Kidney capillary endothelial cell (primary cell): ENCODE results near the gene TOX2.

ENCODE experiments used
- DNase-seq: peaks from one replicate; pipeline ENCODE4 v3.0.0-alpha.2; 2018; ENCODE audit warnings: low spot score

The TOX2 gene

DNA sequence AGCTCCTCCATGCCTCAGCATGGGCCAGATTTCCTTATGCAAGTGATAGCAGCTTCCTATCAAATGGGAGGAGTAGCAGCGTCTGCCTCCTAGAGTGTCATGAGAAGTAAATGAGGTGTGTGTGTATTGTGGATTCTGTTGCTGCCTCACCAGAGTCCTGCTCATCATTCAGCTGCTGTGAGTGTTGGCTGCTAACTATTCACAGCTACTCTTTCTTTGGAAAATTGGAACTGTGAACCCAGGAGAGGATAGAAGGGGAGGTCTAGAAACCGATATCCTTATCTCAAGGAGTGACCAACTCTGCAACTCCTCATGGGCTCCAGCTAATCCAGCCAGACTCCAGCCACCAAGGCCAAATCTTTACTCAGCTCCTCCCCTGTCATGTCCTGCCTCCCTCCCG, 63.3 kb downstream of the TOX2 start:
- no peak for DNase-seq

DNA sequence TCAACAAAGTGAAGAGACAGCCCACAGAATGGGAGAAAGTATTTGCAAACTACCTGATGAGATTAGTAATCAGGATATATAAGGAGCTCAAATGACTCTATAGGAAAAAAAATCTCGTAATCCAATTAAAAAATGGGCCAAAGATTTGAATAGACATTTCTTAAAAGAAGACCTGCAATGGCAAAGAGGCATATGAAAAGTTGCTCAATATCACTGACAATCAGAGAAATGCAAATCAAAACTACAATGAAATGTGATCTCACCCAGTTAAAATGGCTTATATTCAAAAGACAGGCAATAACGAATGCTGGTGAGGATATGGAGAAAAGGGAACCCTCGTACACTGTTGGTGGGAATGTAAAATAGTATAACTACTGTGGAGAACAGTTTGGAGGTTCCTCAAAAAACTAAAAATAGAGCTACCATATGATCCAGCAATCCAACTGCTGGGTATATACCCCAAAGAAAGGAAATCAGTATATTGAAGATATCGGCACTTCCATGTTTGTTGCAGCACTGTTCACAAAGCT, 65.0 kb downstream of the TOX2 start:
- DNase-seq: no peak

DNA sequence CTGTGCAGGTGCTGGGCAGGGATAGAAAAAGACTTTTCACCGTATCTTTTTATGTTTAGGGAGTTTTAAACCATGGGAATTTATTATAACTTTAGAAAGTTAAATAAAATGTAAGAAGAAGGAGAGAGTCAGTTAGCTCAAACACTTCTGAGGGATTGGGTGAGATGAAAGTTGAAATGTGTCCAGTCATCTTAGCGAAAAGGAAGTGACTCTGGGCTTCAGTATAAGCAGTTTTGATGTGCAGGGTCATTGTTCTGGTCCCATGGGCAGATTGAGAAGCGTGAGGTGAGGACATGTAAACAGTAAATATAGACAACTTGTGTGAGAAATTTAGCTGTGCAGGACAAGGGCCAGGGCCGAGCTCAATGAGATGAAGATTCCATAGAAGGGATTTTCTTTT, 66.9 kb downstream of the TOX2 start:
- DNase-seq: no peak

DNA sequence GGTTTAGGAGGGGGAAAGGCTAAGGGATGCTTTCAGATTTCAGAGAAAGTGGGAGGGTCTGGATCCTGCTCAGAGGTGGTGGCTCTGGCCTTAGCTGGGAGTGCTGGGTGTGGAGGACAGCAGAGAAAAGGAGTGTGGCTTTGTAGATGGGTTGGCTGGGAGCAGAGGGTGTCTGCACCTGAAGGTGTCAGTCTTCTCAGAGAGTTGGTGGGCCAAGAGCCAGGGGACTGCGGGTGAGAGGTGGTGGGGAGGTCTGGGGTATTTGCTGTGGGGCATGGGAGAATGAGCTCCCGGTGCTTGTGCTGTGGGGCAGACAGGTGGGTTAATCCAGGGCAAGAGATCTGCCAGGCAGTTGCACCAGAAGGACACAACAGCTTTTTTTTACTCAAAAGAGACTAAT, 67.4 kb downstream of the TOX2 start:
- no peak for DNase-seq

DNA sequence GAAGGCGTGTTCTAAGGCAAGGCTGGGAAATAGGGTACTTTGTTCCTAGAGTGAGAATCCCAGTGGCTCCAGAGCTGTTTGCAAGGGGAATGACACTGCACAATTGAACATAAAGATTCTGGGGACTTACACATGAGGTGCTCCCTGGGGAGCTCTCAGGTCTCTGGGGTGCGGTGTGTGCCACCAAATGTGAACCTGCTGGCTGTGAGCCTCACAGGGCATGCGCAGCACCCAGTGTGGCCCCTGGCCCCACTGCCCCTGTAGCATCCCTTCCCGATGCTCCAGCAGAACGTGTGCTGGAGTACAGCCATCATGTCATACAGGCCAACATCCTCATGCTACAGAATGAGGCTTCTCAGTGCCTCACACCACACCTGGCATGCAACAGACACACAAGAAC, 68.2 kb downstream of the TOX2 start:
- DNase-seq: no peak

DNA sequence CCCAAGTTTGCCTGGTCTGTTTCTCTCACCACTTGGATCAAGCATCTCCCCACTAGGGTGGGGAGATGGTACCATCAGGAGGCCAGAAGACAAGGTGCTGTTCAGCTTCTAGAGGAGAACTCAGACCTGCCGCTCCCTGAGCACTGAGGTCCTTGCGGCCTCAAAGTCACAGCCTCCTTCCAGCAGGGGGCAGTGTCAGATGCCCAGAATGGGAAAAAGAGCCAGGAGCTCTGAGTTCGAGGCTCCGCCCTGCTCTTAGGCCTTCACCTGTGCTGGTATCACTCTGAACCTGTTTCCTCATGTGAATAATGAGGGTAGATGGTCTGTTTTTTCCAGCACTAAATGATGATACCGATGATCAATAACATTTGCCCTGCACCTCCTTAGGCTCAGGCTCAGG, 68.7 kb downstream of the TOX2 start:
- DNase-seq: no peak

DNA sequence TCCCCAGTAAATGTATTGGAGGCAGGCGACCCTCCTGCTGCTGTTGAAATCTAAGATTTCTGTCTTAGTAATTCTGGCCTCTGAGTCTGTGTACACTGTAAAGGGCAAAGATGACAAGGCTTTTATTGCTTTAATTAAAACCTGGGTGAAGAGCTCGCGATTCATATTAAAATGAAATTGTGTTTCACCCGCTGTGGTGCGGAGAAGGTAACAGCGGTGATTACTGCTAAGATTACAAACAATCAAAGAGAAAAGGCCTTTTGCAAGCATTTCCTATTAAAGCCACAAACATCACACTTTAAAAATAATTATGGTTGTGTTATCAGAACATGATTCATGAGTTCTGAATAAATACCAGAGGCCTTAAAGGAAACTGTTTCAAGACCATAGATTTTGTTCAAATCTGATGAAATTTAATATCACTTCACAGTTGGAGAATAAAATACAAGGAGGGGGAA, 69.3 kb downstream of the TOX2 start:
- DNase-seq: no peak

DNA sequence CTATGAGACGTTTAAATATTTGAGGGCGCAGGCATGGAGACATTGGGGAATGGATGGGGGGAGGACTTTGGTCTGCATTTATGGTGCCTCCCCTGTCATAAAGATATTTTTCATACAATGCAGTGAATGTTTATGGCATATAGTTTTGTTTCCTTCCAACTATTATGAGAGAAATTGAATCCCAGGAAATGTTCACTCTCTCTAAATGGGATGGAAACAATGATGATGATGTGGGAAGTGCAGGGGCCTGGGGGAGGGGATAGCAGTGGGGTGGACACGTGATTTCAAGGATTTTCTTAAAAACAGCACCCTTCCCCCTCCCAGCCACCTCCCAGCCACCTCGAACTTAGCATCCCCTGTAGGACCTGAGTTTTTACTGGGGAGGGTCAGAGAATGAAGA, 69.9 kb downstream of the TOX2 start:
- no peak for DNase-seq

DNA sequence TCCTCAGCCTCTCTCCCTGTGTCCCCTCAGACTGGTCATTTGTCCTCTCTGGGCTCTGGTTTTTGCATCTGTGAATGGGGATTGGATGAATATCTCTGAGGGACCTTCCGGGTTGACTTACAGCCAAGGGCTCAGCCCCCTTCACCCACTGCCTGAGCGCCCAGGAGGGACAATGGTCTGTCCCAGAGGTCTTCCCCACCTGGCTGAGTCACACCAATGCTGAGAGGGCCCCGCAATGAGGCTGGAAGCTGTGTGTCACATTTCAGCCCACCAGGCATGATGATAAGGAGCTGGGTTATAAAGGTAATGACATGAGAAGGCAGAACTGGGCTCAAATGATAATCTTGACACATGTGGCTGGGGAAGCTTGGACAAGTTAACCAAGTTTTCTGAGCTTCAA, 70.5 kb downstream of the TOX2 start:
- DNase-seq: no peak

DNA sequence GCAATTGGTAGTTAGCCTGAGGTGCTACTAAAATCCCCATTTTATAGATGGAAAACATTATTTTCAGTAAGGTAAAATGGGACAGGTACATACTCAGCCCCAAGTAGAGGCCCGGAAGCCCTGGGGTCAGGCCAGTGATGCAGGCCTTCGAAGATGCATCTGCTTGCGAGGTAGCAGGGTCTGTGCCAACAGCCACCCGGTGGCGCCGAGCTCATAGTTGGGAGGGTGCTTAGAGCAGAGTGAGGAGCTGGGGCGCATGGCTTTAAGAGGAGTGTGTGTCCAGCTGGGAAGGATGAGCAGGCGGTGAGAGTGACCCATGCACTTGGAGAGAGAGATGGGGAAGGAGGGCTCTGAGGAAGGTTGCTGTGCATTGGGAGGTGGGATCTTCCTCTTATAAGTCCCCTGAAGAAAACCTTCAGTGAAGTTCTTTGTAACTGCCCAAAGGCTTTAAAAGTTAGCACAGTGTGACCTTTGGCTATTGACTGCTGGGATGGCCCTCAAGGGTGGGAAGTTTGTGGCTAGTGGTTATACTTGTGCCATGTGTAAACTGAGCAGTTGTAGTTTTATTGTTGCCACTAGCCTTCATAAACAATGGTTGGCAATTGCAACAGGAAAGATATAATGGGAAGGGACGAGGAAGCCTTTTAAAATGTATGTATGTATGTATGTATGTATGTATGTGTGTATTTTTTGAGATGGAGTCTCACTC, 71.1 kb downstream of the TOX2 start:
- no peak for DNase-seq

DNA sequence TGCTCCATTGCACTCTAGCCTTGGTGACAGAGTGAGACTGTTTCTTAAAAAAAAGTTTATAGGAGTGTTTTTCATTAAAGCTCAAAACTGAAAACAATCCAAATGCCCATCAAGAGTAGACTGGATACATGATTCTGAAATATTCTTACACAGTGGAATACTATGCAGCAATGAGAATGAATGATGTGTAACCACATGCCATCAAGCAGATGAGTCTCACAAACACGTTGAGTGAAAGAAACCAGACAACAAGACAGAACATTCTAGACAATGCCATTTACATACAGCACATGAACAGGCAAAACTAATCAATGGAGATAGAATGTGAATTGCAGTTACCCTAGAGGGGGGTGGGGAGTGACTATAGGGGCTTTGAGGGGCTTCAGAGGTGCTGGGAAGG, 72.4 kb downstream of the TOX2 start:
- no peak for DNase-seq

DNA sequence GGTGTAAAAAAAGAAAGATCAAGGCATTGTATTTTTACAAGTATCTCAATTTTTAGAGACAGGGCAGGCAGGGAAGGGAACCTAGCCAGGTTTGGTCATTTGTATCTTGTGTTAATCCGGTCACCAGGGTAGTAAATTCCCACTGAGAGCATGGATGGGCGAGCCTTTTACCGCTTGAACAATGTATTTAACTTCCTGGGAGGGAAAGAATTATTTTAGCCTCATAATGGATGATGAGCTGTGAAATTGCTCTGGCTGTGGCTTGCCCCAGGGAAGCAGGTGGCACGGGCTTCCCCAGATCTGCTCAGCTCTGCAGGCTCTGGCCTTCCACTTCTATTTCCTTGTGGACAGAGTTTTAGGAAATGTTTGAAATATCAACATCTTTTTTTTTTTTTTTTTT, 72.9 kb downstream of the TOX2 start:
- no peak for DNase-seq

DNA sequence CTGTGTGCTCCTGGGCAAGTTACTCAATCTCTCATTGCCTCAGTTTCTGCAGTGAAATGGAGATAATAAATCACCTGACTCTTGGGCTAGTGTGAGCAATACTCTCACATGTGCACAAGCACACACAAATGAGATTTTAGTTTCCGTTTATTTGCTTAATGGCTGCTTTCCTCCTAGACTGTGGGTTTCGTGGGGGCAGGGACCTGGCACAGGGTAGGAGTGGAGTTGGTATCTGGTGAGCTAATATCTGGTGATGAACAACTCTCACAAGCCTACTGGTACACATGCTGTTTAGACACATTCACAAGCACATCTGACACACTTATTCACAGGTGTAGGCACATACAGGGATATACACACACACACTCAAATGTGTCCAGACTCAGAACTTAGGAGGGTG, 73.8 kb downstream of the TOX2 start:
- no peak for DNase-seq

DNA sequence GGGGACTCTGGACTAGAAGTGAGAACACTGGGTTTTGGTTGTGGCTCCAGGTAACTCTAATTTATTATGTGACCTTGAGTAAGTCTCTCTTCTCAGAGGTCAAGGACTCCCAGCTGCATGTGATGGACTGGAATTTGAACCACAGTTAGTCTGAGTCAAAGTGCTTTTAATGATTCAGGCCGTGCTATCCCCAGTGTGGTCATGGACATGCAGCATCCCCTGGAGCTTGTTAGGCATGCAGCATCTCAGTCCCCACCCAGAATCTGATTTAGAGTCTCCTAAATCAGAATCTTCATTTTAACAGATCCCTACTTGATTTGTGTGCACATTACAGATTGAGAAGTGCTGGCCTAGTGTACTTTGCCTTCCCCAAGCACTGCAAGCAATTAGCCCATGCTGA, 74.2 kb downstream of the TOX2 start:
- no peak for DNase-seq

DNA sequence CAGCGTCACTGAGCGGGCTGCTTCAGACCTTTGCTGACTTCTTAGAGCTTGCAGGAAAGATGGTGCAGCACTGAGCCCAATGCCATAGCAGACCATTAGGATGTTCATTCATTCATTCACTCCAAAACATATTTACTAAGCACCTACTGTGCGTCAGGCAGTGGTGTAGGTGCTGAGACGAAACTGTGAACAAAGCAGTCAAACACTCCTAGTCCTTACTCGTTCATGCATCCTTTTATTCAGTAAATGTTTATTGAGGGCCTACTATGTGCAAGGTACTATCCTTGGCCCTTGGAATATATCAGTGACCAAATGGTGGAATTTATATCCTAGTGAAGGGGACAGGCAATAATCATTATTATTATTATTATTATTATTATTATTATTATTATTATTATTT, 76.6 kb downstream of the TOX2 start:
- no peak for DNase-seq

DNA sequence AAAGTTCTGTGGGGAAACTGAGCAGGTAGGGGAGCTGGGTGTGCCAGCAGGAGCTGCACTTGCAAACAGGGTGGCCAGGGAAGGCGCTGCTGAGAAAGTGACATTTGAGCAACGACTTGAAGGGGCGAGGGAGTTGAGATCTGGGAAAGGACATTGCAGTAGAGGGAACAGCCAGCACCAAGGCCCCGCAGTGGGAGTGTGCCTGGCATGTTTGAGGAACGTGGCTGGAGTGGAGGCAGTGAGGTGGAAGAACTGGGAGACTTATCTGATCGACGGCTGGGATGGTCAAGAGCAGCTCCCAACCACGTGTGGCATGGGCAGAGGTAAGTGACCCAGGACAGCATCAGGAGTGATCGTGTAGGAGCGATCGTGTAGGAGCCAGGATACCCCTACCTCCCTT, 77.3 kb downstream of the TOX2 start:
- no peak for DNase-seq

DNA sequence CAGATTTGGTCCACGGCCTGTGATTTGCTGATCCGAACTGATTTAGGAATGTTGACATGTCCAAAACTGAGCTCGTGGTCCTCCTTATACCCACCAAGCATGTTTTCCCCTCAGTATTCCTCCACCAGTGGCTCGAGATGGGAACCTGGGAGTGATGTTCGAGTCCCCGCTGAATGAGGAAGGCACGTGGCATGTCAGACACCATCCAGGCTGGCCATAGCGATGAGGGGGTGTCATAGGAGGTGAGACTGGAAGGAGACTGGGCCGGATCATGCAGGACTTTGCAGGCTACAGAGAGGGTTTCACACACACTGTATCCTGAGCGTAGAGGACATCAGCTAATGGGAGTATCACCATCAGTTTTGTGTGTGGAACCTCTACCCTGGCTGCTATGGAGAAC, 78.2 kb downstream of the TOX2 start:
- DNase-seq: no peak

DNA sequence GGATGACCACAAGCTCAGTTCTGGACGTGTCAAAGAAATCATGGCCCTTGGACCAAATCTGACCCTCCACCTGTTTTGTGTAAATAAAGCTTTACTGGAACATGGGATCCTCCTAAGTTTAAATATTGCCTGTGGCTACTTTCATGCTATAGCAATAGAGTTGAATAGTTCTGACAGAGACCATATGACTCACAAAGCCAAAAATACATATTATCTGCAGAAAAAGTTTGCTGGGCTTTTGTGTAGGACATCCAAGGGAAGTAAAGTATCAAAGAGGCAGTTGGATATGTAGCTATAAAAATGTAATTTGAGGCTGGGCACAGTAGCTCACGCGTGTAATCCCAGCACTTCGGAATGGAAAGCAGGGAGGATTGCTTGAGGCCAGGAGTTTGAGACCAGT, 78.9 kb downstream of the TOX2 start:
- no peak for DNase-seq

DNA sequence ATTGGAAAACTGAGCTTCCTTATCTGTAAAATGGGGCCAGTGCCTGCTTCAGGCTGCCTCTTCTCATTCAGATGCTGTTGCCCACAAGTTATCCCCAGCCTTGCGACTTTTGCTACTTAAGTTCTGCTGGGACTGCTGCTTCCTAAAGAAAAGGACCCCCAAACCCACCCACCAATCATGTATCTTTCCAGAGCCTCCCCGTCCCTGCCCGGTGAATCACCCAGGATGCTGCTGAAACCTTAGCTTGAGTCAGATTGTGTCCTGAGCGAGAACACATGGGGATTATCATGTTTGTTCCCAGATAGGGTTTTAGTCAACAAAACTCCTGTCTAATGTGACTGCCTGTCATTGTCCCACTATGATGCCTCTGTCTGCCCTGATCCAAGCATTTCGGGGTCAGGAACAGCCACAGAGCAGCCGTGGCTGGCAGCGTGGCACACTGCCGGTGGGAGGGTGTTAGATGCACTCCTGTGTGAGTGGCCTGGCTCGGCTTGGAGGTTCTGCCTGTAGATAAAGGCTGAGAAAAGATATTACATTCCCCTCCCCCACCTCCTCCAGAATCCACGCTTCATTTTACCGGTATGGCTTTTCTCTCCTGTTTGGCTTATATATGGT, 79.9 kb downstream of the TOX2 start:
- DNase-seq: no peak

DNA sequence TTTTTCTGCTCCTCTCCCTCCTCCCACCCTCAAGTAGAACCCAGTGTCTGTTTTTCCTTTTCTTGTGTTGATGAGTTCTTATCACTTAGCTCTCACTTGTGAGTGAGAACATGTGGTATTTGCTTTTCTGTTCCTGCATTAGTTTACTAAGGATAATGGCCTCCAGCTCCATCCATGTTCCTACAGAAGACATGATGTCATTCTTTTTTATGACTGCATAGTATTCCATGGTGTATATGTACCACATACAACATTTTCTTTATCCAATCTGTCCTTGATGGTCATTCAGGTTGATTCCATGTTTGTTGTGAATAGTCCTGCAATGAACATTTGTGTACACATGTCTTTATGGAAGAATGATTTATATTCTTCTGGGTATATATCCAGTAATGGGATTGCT, 81.0 kb downstream of the TOX2 start:
- no peak for DNase-seq

DNA sequence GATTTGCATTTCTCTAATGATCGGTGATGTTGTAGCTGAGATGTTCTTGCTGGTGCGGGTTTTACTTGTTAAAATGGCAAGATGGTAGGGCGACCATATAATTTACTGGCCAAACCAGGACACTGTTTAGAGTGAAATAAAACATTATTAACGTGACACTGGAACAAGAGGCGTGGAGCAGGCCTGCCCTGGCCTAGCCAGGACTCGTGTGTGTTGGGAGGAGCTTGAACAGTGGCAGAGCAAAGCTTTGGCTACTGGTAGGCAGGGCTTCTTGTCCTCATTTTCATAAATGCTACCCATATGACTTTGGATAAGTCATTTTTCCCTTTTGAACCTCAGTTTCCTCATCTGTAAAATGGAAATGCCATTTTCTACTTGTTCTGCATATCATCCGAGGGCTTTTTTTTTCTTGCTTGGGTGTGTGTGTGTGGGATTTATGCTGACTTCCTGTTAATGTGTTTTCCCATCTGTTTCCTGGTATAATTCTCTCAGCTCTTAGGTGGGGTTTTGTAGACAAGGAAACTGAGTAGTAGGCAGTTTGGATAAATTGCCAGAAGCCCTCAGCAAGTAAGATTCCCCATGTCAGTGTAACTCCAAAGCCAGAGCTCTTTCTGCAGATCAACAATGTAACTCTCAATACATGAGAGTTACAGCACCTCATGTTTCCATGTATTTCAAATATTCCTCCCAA, 81.7 kb downstream of the TOX2 start:
- no peak for DNase-seq

DNA sequence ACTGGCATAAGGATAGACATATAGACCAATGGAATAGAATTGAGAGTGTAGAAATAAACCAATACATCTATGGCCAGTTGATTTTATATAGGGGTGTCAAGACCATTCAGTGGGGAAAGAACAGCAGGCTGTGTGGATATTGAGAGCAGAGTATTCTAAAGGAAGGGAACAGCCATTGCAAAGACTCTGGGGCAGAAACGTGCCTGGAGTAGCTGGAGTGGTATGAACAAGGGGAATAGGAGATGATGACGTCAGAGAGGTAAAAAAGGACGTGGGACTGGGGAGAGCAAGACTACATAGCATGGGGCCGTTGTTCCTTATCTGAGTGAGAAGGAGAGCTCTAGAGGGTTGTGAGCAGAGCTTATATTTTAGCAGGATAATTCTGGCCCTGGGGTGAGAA, 85.2 kb downstream of the TOX2 start:
- DNase-seq: no peak
